Mesenteric fat pad (tissue), 1 donor: Measurements from ENCODE around the gene FAM50A. TPM values are rescaled to one million over a fixed set of nuclear protein-coding genes. Genes with fewer than 3 reads are reported as not detected.

Experiments
- DNase-seq: peaks from one replicate; pipeline ENCODE4 v3.0.0-alpha.2; 2020; ENCODE audit warnings: low spot score
- total RNA-seq: library from RNA; stranded (reverse); fragmentation: NEBNext Ultra II Directional; extraction: Animal tissue kit (Norgen Biotek cat#: 25700); gene quantifications from one replicate; pipeline ENCODE4 v1.2.1, GENCODE V29; 2021
- donor health status: DM: yes; HTN: yes; CAD: no.

Gene FAM50A
- total RNA-seq, 1 donor from 2014 or later: 88.3 TPM

- DNase-seq: no peak
Measured at GRCh38 chrX:154412468-154412867, 31.5 kb upstream of the FAM50A start.

GRCh38 chrX:154413142-154413541, 30.8 kb upstream of the FAM50A start:
- no peak for DNase-seq

- DNase-seq: no peak
Measured at GRCh38 chrX:154417157-154417556, 26.8 kb upstream of the FAM50A start.

- DNase-seq: no peak
Measured at GRCh38 chrX:154419189-154419588, 24.8 kb upstream of the FAM50A start.

- DNase-seq: no peak
Measured at GRCh38 chrX:154419688-154420401, 24.1 kb upstream of the FAM50A start.

GRCh38 chrX:154420402-154420756, 23.6 kb upstream of the FAM50A start:
- no peak for DNase-seq

GRCh38 chrX:154426916-154427770, 16.8 kb upstream of the FAM50A start:
- no peak for DNase-seq

- DNase-seq: peak; percentile 96
Measured at GRCh38 chrX:154428176-154429171, 15.5 kb upstream of the FAM50A start, which contains the start of gene ATP6AP1. TSS of gene ATP6AP1 (plus strand) at chrX:154428677. CDS start at chrX:154428693, 16 bp downstream.

GRCh38 chrX:154429711-154430110, 14.2 kb upstream of the FAM50A start:
- no peak for DNase-seq

- DNase-seq: no peak
Measured at GRCh38 chrX:154430479-154430878, 13.5 kb upstream of the FAM50A start.

GRCh38 chrX:154430916-154431315, 13.0 kb upstream of the FAM50A start:
- no peak for DNase-seq

GRCh38 chrX:154431341-154431740, 12.6 kb upstream of the FAM50A start:
- DNase-seq: no peak

- DNase-seq: no peak
Measured at GRCh38 chrX:154432210-154432609, 11.7 kb upstream of the FAM50A start.

GRCh38 chrX:154433605-154434004, 10.3 kb upstream of the FAM50A start:
- DNase-seq: no peak

- no peak for DNase-seq
Measured at GRCh38 chrX:154434394-154435168, 9.4 kb upstream of the FAM50A start.

GRCh38 chrX:154435171-154435733, 8.7 kb upstream of the FAM50A start:
- no peak for DNase-seq

GRCh38 chrX:154436374-154436982, 7.5 kb upstream of the FAM50A start:
- no peak for DNase-seq

- no peak for DNase-seq
Measured at GRCh38 chrX:154436983-154437752, 6.8 kb upstream of the FAM50A start, which contains the start of gene GDI1. TSS of gene GDI1 (plus strand) at chrX:154437154. CDS start at chrX:154437255, 101 bp downstream.
